ENCODE data around the gene IMPA2. TPM values are rescaled to one million over a fixed set of nuclear protein-coding genes. Genes with fewer than 3 reads are reported as not detected.
A peak's percentile ranks its signal among the peaks of the same experiment; 100 is the strongest.

The IMPA2 gene
- total and polyA plus RNA-seq, 2 of the 13 experiments (the other 11 are each of a cell fraction or from before 2014, with no cell fraction given) = 37.8 to 71.8 TPM

- TF ChIP-seq HIC2 (CRISPR knock-in tag; IDR thresholded peaks at IDR 0.05; ENCODE audit: low read depth) = 0 out of 2 replicates have a peak, but pooled peaks have one; percentile 26
- TF ChIP-seq ZMYM4 (CRISPR knock-in tag; IDR thresholded peaks at IDR 0.05) = peak; percentile 80; the same call in 1 of the 2 replicates
- TF ChIP-seq ZNF543 (CRISPR knock-in tag; IDR thresholded peaks at IDR 0.05) = peak; percentile 97
- TF ChIP-seq ZBTB34 (CRISPR knock-in tag; IDR thresholded peaks at IDR 0.05) = 0 out of 2 replicates have a peak, but pooled peaks have one; percentile 51
- TF ChIP-seq CENPBD1 (CRISPR knock-in tag; IDR thresholded peaks at IDR 0.05; ENCODE audit: borderline replicate concordance, low read depth) = no peak
- TF ChIP-seq POLR2A (IDR thresholded peaks at IDR 0.05; ENCODE audit: insufficient read depth in 1 of 2, low read depth in 2 of 2, low read length in 2 of 2) = peak; percentile 86 to 89
- TF ChIP-seq JUND (CRISPR knock-in tag; IDR thresholded peaks at IDR 0.05) = peak; percentile 66; the same call in 1 of the 2 replicates
- TF ChIP-seq ZNF607 (CRISPR knock-in tag; IDR thresholded peaks at IDR 0.05; ENCODE audit: borderline replicate concordance) = peak; percentile 51; the same call in 1 of the 2 replicates
- TF ChIP-seq RNF219 (CRISPR knock-in tag; IDR thresholded peaks at IDR 0.05) = no peak
- TF ChIP-seq ZNF263 (CRISPR knock-in tag; IDR thresholded peaks at IDR 0.05) = peak; percentile 70; the same call in 1 of the 2 replicates
- TF ChIP-seq SIX1 (CRISPR knock-in tag; IDR thresholded peaks at IDR 0.05; ENCODE audit: borderline replicate concordance) = 0 out of 2 replicates have a peak, but pooled peaks have one; percentile 17
- no peak; the same call in 1 of the 2 replicates for TF ChIP-seq STAG1 (CRISPR knock-in tag; IDR thresholded peaks at IDR 0.05)
- peak; percentile 46; the same call in 1 of the 2 replicates for TF ChIP-seq TFDP2 (CRISPR knock-in tag; IDR thresholded peaks at IDR 0.05)
- TF ChIP-seq DR1 (CRISPR knock-in tag; IDR thresholded peaks at IDR 0.05) = peak; percentile 77
- peak; percentile 87; the same call in 1 of the 2 replicates for TF ChIP-seq ZNF747 (CRISPR knock-in tag; IDR thresholded peaks at IDR 0.05; ENCODE audit: borderline replicate concordance)
- no peak for TF ChIP-seq ZNF775 (CRISPR knock-in tag; IDR thresholded peaks at IDR 0.05; ENCODE audit: borderline replicate concordance)
- no peak for TF ChIP-seq PRDM4 (CRISPR knock-in tag; IDR thresholded peaks at IDR 0.05; ENCODE audit: borderline replicate concordance)
- TF ChIP-seq ZNF432 (CRISPR knock-in tag; IDR thresholded peaks at IDR 0.05; ENCODE audit: borderline replicate concordance) = no peak
- peak; percentile 72; the same call in 1 of the 2 replicates for TF ChIP-seq CENPT (CRISPR knock-in tag; IDR thresholded peaks at IDR 0.05; ENCODE audit: low read depth)
Observed at GRCh38 chr18:11980494-11981191, 664 bp upstream of the IMPA2 start (continued).

All from HepG2 (cell line).